K562 (cell line): ENCODE results near the gene WASF2. TPM values are rescaled to one million over a fixed set of nuclear protein-coding genes. Genes with fewer than 3 reads are reported as not detected.

ENCODE experiments used
- ATAC-seq: fragments of 200-7000 bp; cut with Tn5 transposase; 3 replicates; pipeline ENCODE4 v1.9.1; 2020; ENCODE audit warnings: moderate library complexity
- BruUV-seq: library from RNA; stranded (reverse); fragments of 400-500 nt; replicated peaks from 2 replicates; lab custom pipeline; 2021; lab: Mats Ljungman, UMichigan
- CTCF ChIA-PET: fragments of 300-600 bp; formaldehyde crosslinking; extraction: SDS; loops from one replicate; lab custom pipeline; 2021; ENCODE audit warnings: low intra/inter-chr PET ratio; lab: Yijun Ruan, JAX
- POLR2A ChIA-PET: fragments of 300-600, 350-650 bp; sonication (Branson Sonifier 250); formaldehyde crosslinking; extraction: SDS; loops from one replicate; lab custom pipeline; 2021; ENCODE audit warnings: antibody characterized with exemption, inconsistent platforms; lab: Yijun Ruan, JAX
- DNase-seq, 4 experiments: peaks; one replicate each; pipeline versions ENCODE4 v3.0.0 to v3.0.0-alpha.2; 2011 to 2018; ENCODE audit warnings: low spot score in 3 of 4, mixed read lengths in 3 of 4; ENCODE audit errors: extremely low read depth in 1 of 4
- FAIRE-seq: peaks from 2 replicates; lab custom pipeline; 2011; peaks lifted over from hg19 to GRCh38; lab: Jason Lieb, UNC
- H2AFZ ChIP-seq: 2 replicates; pipeline ENCODE4 v1.6.0; 2011; ENCODE audit warnings: low read depth, low read length, control low read depth, inconsistent platforms
- H3K27ac ChIP-seq: fragments of 200-600 bp; 3 replicates; pipeline ENCODE4 v1.8.0; 2011; ENCODE audit warnings: low read depth, mild to moderate bottlenecking, control low read depth, inconsistent platforms, low read length, moderate library complexity, mixed read lengths; ENCODE audit errors: extremely low read depth
- H3K27me3 ChIP-seq, 2 experiments: fragments of 300-600 bp in 1 of 2; 2 replicates in 1 of 2; 3 replicates in 1 of 2; pipeline versions ENCODE4 v1.6.0 to v1.8.0; 2011; ENCODE audit warnings: inconsistent platforms in 2 of 2, low read length in 2 of 2, mild to moderate bottlenecking in 1 of 2, mixed read lengths in 1 of 2, moderate library complexity in 1 of 2; ENCODE audit not compliant: control insufficient read depth in 2 of 2, insufficient read depth in 2 of 2
- H3K36me3 ChIP-seq: fragments of 300-600 bp; 3 replicates; pipeline ENCODE4 v1.8.0; 2011; ENCODE audit warnings: mild to moderate bottlenecking, low read length, inconsistent platforms; ENCODE audit not compliant: control insufficient read depth, insufficient read depth
- H3K4me1 ChIP-seq, 2 experiments: fragments of 200-600 bp in 1 of 2; replicated peaks in 1 of 2; 2 replicates in 1 of 2; 3 replicates in 1 of 2; pipeline versions ENCODE4 v1.5.1 to v1.8.0; 2011; ENCODE audit warnings: inconsistent platforms in 2 of 2, low read length in 2 of 2, mild to moderate bottlenecking in 1 of 2, mixed read lengths in 1 of 2, moderate library complexity in 1 of 2; ENCODE audit not compliant: control insufficient read depth in 2 of 2, insufficient read depth in 2 of 2
- H3K4me2 ChIP-seq: 2 replicates; pipeline ENCODE4 v1.6.1; 2011; ENCODE audit warnings: low read length, control low read depth, inconsistent platforms, mixed read lengths; ENCODE audit not compliant: insufficient read depth
- H3K4me3 ChIP-seq: fragments of 200-600 bp; sonication (generic), shearing (Covaris generic); 2 replicates; pipeline ENCODE4 v1.5.1; 2016; ENCODE audit warnings: control low read depth, inconsistent platforms
- H3K79me2 ChIP-seq: fragments of 200-600 bp; 3 replicates; pipeline ENCODE4 v1.8.0; 2011; ENCODE audit warnings: low read length, inconsistent platforms; ENCODE audit not compliant: control insufficient read depth, insufficient read depth
- H3K9ac ChIP-seq, 2 experiments: 2 replicates each; pipeline versions ENCODE4 v1.6.0 to v1.6.1; 2011; ENCODE audit warnings: low read depth in 2 of 2, low read length in 2 of 2, control low read depth in 1 of 2, inconsistent platforms in 1 of 2, mild to moderate bottlenecking in 1 of 2, mixed read lengths in 1 of 2; ENCODE audit not compliant: insufficient read depth in 1 of 2
- H3K9me1 ChIP-seq: one replicate; pipeline ENCODE4 v1.6.0; 2011; ENCODE audit warnings: inconsistent platforms, mild to moderate bottlenecking, low read length, moderate library complexity; ENCODE audit not compliant: control insufficient read depth, insufficient read depth
- H3K9me3 ChIP-seq: replicated peaks from 2 replicates; pipeline ENCODE4 v1.5.1; 2011; ENCODE audit warnings: low read depth, low read length, inconsistent platforms; ENCODE audit not compliant: control insufficient read depth, insufficient read depth
- H4K20me1 ChIP-seq: replicated peaks from 2 replicates; pipeline ENCODE4 v1.6.1; 2011; ENCODE audit warnings: low read length, inconsistent platforms, mixed read lengths; ENCODE audit not compliant: control insufficient read depth, insufficient read depth
- BCOR ChIP-seq: fragments of 450-650 bp; IDR thresholded peaks from 2 replicates; pipeline ENCODE4 v1.6.1; 2016
- CBX5 ChIP-seq: IDR thresholded peaks from 2 replicates; pipeline ENCODE4 v1.6.1; 2014; ENCODE audit warnings: low read depth, borderline replicate concordance
- KDM1A ChIP-seq, 2 experiments: fragments of 450-650 bp; IDR thresholded peaks; 2 replicates each; pipeline ENCODE4 v1.6.1; 2016; ENCODE audit warnings: mild to moderate bottlenecking in 2 of 2
- POLR3G ChIP-seq: IDR thresholded peaks from 2 replicates; pipeline ENCODE4 v1.6.1; 2011; ENCODE audit not compliant: insufficient read length, insufficient replicate concordance; ENCODE audit errors: extremely low read depth
- SMC3 ChIP-seq: conservative IDR thresholded peaks from 2 replicates; pipeline ENCODE4 v1.6.1; 2011; ENCODE audit warnings: low read depth, low read length, improper control_type of control experiment; ENCODE audit not compliant: insufficient read depth
- WGBS: fragments of 100-300 bp; shearing (Covaris generic); methylation state at CpG from one replicate; pipeline ENCODE4 v1.1.6; 2016; ENCODE audit warnings: low coverage, mixed read lengths; ENCODE audit not compliant: insufficient coverage; ENCODE audit errors: missing lambda C conversion rate; 5-methylcytosine and 5-hydroxymethylcytosine counted together
- in situ Hi-C: fragments of 300-500 bp; cut with MboI; formaldehyde crosslinking; loops from 4 replicates; pipeline ENCODE4 v1.15.0; 2018; ENCODE audit warnings: inconsistent platforms, mixed read lengths
- intact Hi-C: fragments of 100-400 bp; cut with micrococcal nuclease; formaldehyde crosslinking; loops from 2 replicates; pipeline ENCODE4 v1.14.2; 2022
- polyA plus RNA-seq, 8 experiments: library from polyadenylated mRNA; depleted of rRNA in 4 of 8; stranded (reverse) in 5 of 8; unstranded in 3 of 8; fragments of >200 nt; fragmentation: Nextera tagmentation in 2 of 8; fragmentation: Illumina TruSeq in 1 of 8; extraction: Ambion mirVana in 2 of 8; extraction: Trizol in 1 of 8; gene quantifications; 2 replicates each; pipeline versions ENCODE4 v1.2.1 to v1.2.3, GENCODE V29; 2011 to 2014; ENCODE audit warnings: inconsistent platforms in 1 of 8, missing spikeins in 1 of 8
- total RNA-seq, 7 experiments: library from RNA; depleted of rRNA in 6 of 7; stranded (reverse); fragments of >200 nt in 6 of 7; fragmentation: Illumina TruSeq in 2 of 7; extraction: Trizol in 2 of 7; gene quantifications; 2 replicates each; pipeline versions ENCODE4 v1.2.1 to v1.2.3, GENCODE V29; 2011 to 2021; ENCODE audit warnings: low replicate concordance in 1 of 7
- TF ChIP-seq, protein P1 (sequence below): fragments of 150-350 bp; IDR thresholded peaks from 2 replicates; pipeline ENCODE4 v1.6.1; 2014; ENCODE audit warnings: low read depth, mild to moderate bottlenecking, low read length, borderline replicate concordance
- TF ChIP-seq, protein P2 (sequence below): IDR thresholded peaks from 2 replicates; pipeline ENCODE4 v1.6.1; 2011; ENCODE audit warnings: borderline replicate concordance, low read depth, mild to moderate bottlenecking, moderate library complexity, low read length; ENCODE audit not compliant: insufficient read depth, poor library complexity, severe bottlenecking
- TF ChIP-seq, protein P3 (sequence below): sonication (generic); formaldehyde crosslinking; IDR thresholded peaks from 2 replicates; pipeline ENCODE4 v1.8.0; 2022; ENCODE audit warnings: missing genetic modification reagents, mild to moderate bottlenecking, borderline replicate concordance

Gene WASF2
- total and polyA plus RNA-seq, 9 of the 15 experiments (the other 6 are each of a cell fraction or from before 2014, with no cell fraction given), result 8.2 to 163 (median 31.2) TPM

DNA sequence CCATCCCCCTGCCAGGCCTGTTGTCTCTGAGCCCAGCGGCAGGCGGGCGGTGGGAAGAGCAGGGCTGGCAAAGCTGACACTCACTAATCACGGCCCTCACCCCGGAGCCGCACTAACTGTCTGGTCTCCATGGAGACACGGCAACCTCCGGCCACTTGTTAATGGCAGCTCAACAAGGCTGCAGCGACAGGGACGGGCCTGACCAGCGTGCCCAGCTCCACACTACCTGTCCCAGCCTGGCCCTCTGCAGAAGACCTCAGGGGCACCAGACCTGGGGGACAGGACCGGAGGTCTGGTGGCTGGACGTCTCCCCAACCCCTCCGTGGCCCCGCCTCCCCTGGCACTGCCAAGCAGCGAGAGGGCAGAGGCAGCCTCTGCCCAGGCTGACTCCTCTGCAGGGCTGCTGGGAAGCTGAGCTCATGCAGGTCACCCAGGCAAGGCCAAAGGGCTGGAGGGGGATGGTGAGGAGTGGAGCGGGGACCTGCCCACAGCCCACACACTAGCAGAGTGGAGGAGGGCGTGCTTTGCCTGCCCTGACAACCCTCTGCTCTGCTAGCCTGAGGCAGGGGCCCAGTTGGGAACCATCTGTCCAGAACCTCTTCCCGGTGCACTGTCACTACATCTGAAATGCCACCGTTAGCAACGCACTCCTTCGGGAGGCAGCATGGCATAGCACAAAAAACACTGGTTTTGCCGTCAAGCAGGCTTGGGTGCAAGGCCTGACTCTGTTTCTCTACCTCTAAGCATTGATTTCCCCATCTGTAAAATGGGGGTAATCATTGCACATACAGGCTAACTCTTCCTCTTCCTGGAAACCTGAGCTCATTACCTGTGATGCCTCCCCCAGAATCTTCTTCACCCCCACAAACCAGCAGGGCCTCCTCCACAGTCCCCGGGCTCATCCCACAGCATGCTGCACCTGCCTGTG lies 29.6 kb upstream of the WASF2 start:
- Histone ChIP-seq H3K9ac (peak overlapping the region in 1 of 2 experiments; percentile 53; a peak in 2 of 4 replicates), H3K27me3 (no peaks in the 10 kb centered on the region), H2AFZ (no peak overlapping the region), H3K79me2 (no peaks in the 10 kb centered on the region), H3K9me1 (peaks cover 4% of the 10 kb centered on the region), H4K20me1 (no peaks in the 10 kb centered on the region), H3K36me3 (no peaks in the 10 kb centered on the region), H3K4me1 (peaks cover 40 to 61% of the 10 kb centered on the region in 2 experiments), H3K27ac (no peak overlapping the region), H3K4me2 (no peak overlapping the region), H3K9me3 (no peaks in the 10 kb centered on the region), H3K4me3 (no peak overlapping the region)
- TF ChIP-seq SMC3 (no peak), POLR3G (no peak), BCOR (peak; percentile 57; the same call in 1 of the 2 replicates), KDM1A (IDR thresholded peaks at IDR 0.05) (peak in 1 of 2 experiments; percentile 51; a peak in 1 of 4 replicates), CBX5 (no peak)
- TF ChIP-seq, protein P1, sequence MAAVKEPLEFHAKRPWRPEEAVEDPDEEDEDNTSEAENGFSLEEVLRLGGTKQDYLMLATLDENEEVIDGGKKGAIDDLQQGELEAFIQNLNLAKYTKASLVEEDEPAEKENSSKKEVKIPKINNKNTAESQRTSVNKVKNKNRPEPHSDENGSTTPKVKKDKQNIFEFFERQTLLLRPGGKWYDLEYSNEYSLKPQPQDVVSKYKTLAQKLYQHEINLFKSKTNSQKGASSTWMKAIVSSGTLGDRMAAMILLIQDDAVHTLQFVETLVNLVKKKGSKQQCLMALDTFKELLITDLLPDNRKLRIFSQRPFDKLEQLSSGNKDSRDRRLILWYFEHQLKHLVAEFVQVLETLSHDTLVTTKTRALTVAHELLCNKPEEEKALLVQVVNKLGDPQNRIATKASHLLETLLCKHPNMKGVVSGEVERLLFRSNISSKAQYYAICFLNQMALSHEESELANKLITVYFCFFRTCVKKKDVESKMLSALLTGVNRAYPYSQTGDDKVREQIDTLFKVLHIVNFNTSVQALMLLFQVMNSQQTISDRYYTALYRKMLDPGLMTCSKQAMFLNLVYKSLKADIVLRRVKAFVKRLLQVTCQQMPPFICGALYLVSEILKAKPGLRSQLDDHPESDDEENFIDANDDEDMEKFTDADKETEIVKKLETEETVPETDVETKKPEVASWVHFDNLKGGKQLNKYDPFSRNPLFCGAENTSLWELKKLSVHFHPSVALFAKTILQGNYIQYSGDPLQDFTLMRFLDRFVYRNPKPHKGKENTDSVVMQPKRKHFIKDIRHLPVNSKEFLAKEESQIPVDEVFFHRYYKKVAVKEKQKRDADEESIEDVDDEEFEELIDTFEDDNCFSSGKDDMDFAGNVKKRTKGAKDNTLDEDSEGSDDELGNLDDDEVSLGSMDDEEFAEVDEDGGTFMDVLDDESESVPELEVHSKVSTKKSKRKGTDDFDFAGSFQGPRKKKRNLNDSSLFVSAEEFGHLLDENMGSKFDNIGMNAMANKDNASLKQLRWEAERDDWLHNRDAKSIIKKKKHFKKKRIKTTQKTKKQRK, result no peak
- TF ChIP-seq, protein P2, sequence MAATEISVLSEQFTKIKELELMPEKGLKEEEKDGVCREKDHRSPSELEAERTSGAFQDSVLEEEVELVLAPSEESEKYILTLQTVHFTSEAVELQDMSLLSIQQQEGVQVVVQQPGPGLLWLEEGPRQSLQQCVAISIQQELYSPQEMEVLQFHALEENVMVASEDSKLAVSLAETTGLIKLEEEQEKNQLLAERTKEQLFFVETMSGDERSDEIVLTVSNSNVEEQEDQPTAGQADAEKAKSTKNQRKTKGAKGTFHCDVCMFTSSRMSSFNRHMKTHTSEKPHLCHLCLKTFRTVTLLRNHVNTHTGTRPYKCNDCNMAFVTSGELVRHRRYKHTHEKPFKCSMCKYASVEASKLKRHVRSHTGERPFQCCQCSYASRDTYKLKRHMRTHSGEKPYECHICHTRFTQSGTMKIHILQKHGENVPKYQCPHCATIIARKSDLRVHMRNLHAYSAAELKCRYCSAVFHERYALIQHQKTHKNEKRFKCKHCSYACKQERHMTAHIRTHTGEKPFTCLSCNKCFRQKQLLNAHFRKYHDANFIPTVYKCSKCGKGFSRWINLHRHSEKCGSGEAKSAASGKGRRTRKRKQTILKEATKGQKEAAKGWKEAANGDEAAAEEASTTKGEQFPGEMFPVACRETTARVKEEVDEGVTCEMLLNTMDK, result no peak
- TF ChIP-seq, protein P3, sequence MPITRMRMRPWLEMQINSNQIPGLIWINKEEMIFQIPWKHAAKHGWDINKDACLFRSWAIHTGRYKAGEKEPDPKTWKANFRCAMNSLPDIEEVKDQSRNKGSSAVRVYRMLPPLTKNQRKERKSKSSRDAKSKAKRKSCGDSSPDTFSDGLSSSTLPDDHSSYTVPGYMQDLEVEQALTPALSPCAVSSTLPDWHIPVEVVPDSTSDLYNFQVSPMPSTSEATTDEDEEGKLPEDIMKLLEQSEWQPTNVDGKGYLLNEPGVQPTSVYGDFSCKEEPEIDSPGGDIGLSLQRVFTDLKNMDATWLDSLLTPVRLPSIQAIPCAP (CRISPR knock-in tag), result no peak
- WGBS, result 83% methylated on average over 21 of the region's 24 CpGs
- ATAC-seq, result no peak
- POLR2A ChIA-PET, result interaction anchor here (0.5 to 2.5 kb wide), 5 partner anchors 10 to 41 kb away, joined by 3 to 7 read pairs (median 3); no protein-coding TSS in a partner anchor
- no TSS peak for BruUV-seq
- intact Hi-C loops (no loop called here), in situ Hi-C loops (no loop called here)
- CTCF ChIA-PET, result interaction anchor here (0.6 kb wide), 1 partner anchor 38 kb away, joined by 4 read pairs; no protein-coding TSS in a partner anchor
- no peak for DNase-seq
- FAIRE-seq, result no peak
